Astrocyte (in vitro differentiated cells and primary cell): Measurements from ENCODE around the gene CLASP1. TPM values are rescaled to one million over a fixed set of nuclear protein-coding genes. Genes with fewer than 3 reads are reported as not detected.

Experiments used
- DNase-seq: peaks from one replicate; pipeline ENCODE4 v3.0.0-alpha.2; 2010; ENCODE audit warnings: low read depth
- FAIRE-seq: peaks from 2 replicates; lab custom pipeline; 2011; peaks lifted over from hg19 to GRCh38; lab: Jason Lieb, UNC
- H2AFZ ChIP-seq: 2 replicates; pipeline ENCODE4 v1.6.0; 2012; ENCODE audit warnings: low read depth, low read length, inconsistent platforms
- H3K27ac ChIP-seq: 2 replicates; pipeline ENCODE4 v1.5.1; 2011; ENCODE audit warnings: low read depth, low read length, inconsistent platforms
- H3K27me3 ChIP-seq: 2 replicates; pipeline ENCODE4 v1.6.0; 2011; ENCODE audit warnings: low read length, inconsistent platforms; ENCODE audit not compliant: insufficient read depth
- H3K36me3 ChIP-seq: 2 replicates; pipeline ENCODE4 v1.5.1; 2011; ENCODE audit warnings: low read length, inconsistent platforms; ENCODE audit not compliant: insufficient read depth
- H3K4me1 ChIP-seq: 2 replicates; pipeline ENCODE4 v1.5.1; 2011; ENCODE audit warnings: low read length, inconsistent platforms; ENCODE audit not compliant: insufficient read depth
- H3K4me2 ChIP-seq: 2 replicates; pipeline ENCODE4 v1.6.0; 2012; ENCODE audit warnings: low read length, inconsistent platforms
- H3K4me3 ChIP-seq: 2 replicates; pipeline ENCODE4 v1.5.1; 2011; ENCODE audit warnings: low read depth, mild to moderate bottlenecking, low read length, inconsistent platforms; ENCODE audit not compliant: insufficient read depth
- H3K79me2 ChIP-seq: 2 replicates; pipeline ENCODE4 v1.6.0; 2012; ENCODE audit warnings: mild to moderate bottlenecking, low read length, inconsistent platforms; ENCODE audit not compliant: insufficient read depth
- H3K9ac ChIP-seq: 2 replicates; pipeline ENCODE4 v1.6.0; 2012; ENCODE audit warnings: mild to moderate bottlenecking, low read length, inconsistent platforms
- H3K9me3 ChIP-seq: 2 replicates; pipeline ENCODE4 v1.5.1; 2012; ENCODE audit warnings: low read depth, mild to moderate bottlenecking, low read length, inconsistent platforms; ENCODE audit not compliant: insufficient read depth
- H4K20me1 ChIP-seq: 2 replicates; pipeline ENCODE4 v1.6.0; 2012; ENCODE audit warnings: low read length, inconsistent platforms; ENCODE audit not compliant: insufficient read depth
- H3K27ac Mint-ChIP-seq: one replicate; pipeline ENCODE4 v1.8.0; 2021; ENCODE audit warnings: mild to moderate bottlenecking, mixed read lengths; ENCODE audit not compliant: unreplicated experiment
- H3K27me3 Mint-ChIP-seq: one replicate; pipeline ENCODE4 v1.8.0; 2021; ENCODE audit warnings: low read depth, mixed read lengths; ENCODE audit not compliant: unreplicated experiment
- H3K36me3 Mint-ChIP-seq: one replicate; pipeline ENCODE4 v1.8.0; 2021; ENCODE audit warnings: low read depth, mixed read lengths; ENCODE audit not compliant: unreplicated experiment
- H3K4me1 Mint-ChIP-seq: one replicate; pipeline ENCODE4 v1.8.0; 2021; ENCODE audit warnings: low read depth, mixed read lengths; ENCODE audit not compliant: unreplicated experiment
- H3K4me3 Mint-ChIP-seq: one replicate; pipeline ENCODE4 v1.8.0; 2021; ENCODE audit warnings: mild to moderate bottlenecking, moderate library complexity, mixed read lengths; ENCODE audit not compliant: unreplicated experiment
- H3K9me3 Mint-ChIP-seq: one replicate; pipeline ENCODE4 v1.8.0; 2021; ENCODE audit warnings: mild to moderate bottlenecking, mixed read lengths; ENCODE audit not compliant: unreplicated experiment
- EZH2 ChIP-seq: IDR thresholded peaks from 2 replicates; pipeline ENCODE4 v1.6.1; 2012; ENCODE audit warnings: mild to moderate bottlenecking, low read length, inconsistent platforms; ENCODE audit not compliant: insufficient read depth
- total RNA-seq: library from RNA; stranded (reverse); gene quantifications from 2 replicates; pipeline ENCODE4 v1.2.1, GENCODE V29; 2021
- TF ChIP-seq, protein P1 (sequence below): IDR thresholded peaks from 2 replicates; pipeline ENCODE4 v1.5.1; 2011; ENCODE audit warnings: low read depth, mild to moderate bottlenecking, inconsistent platforms, low read length, moderate library complexity; ENCODE audit not compliant: insufficient read depth

Gene CLASP1
- total RNA-seq, 1 donor from 2014 or later = 56.7 TPM

DNA sequence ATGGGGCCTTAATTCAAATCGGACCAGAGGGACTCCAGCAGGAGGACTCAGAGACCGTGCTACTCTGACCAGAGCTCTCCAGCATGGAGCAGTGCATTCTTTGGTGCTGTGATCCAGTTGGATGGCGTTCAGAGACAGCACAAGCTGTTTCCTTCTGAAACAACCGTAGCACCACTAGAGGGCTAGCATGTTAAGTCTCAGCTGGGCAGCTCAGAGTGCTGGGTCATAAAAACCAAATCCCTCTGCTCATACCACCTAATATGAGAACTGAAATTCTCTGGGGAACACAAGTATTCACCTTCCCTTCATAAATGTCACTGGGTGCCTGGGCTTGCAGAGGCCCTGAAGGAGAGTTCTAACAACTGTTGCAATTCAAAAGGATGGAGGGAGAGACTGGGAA lies 266.5 kb downstream of the CLASP1 start:
- Mint-ChIP-seq H3K27ac (no peak overlapping the region), H3K27me3 (no peaks in the 10 kb centered on the region), H3K36me3 (peaks cover 22% of the 10 kb centered on the region), H3K4me1 (peaks cover 26% of the 10 kb centered on the region), H3K9me3 (no peaks in the 10 kb centered on the region), H3K4me3 (no peak overlapping the region)
- DNase-seq (no peak), FAIRE-seq (peak; percentile 13)
- Histone ChIP-seq H3K4me3 (no peak overlapping the region), H3K36me3 (peaks cover 10% of the 10 kb centered on the region), H3K27me3 (no peaks in the 10 kb centered on the region), H3K79me2 (no peaks in the 10 kb centered on the region), H3K9me3 (no peaks in the 10 kb centered on the region), H3K27ac (no peak overlapping the region), H3K9ac (no peak overlapping the region), H2AFZ (no peak overlapping the region), H4K20me1 (peaks cover 3% of the 10 kb centered on the region), H3K4me1 (peaks cover 7% of the 10 kb centered on the region), H3K4me2 (no peak overlapping the region)
- TF ChIP-seq, protein P1, sequence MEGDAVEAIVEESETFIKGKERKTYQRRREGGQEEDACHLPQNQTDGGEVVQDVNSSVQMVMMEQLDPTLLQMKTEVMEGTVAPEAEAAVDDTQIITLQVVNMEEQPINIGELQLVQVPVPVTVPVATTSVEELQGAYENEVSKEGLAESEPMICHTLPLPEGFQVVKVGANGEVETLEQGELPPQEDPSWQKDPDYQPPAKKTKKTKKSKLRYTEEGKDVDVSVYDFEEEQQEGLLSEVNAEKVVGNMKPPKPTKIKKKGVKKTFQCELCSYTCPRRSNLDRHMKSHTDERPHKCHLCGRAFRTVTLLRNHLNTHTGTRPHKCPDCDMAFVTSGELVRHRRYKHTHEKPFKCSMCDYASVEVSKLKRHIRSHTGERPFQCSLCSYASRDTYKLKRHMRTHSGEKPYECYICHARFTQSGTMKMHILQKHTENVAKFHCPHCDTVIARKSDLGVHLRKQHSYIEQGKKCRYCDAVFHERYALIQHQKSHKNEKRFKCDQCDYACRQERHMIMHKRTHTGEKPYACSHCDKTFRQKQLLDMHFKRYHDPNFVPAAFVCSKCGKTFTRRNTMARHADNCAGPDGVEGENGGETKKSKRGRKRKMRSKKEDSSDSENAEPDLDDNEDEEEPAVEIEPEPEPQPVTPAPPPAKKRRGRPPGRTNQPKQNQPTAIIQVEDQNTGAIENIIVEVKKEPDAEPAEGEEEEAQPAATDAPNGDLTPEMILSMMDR = peak; percentile 6
- TF ChIP-seq EZH2 = no peak

DNA sequence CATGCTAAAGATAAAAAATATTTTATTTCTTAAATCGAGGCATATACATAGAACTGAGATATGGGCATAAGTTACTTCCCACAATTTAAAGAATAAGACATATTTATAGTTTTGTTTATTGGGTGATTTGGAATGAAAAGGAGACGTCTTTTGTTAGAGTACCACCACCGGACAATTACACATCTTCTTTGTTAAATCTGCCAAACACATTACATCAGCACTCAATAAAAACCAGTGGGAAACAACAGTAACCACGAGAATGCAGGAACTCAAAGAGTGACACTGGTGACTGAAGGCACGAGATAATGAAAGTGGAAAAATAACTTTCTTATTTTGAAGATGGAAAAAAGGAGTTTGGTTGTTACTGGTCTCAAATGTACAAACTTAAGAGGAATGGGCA lies 271.6 kb downstream of the CLASP1 start:
- Histone ChIP-seq H3K27ac (peak overlapping the region; percentile 34), H2AFZ (no peak overlapping the region), H3K9me3 (no peaks in the 10 kb centered on the region), H3K36me3 (peaks cover 8% of the 10 kb centered on the region), H3K27me3 (no peaks in the 10 kb centered on the region), H4K20me1 (no peaks in the 10 kb centered on the region), H3K4me2 (no peak overlapping the region), H3K79me2 (no peaks in the 10 kb centered on the region), H3K9ac (no peak overlapping the region), H3K4me1 (peaks cover 4% of the 10 kb centered on the region), H3K4me3 (no peak overlapping the region)
- Mint-ChIP-seq H3K4me1 (peaks cover 12% of the 10 kb centered on the region), H3K36me3 (peaks cover 39% of the 10 kb centered on the region), H3K4me3 (no peak overlapping the region), H3K27ac (peak overlapping the region; percentile 53), H3K27me3 (no peaks in the 10 kb centered on the region), H3K9me3 (peaks cover 6% of the 10 kb centered on the region)
- no peak for FAIRE-seq
- DNase-seq = peak; percentile 47
- TF ChIP-seq EZH2 = no peak
- TF ChIP-seq, protein P1 = no peak

DNA sequence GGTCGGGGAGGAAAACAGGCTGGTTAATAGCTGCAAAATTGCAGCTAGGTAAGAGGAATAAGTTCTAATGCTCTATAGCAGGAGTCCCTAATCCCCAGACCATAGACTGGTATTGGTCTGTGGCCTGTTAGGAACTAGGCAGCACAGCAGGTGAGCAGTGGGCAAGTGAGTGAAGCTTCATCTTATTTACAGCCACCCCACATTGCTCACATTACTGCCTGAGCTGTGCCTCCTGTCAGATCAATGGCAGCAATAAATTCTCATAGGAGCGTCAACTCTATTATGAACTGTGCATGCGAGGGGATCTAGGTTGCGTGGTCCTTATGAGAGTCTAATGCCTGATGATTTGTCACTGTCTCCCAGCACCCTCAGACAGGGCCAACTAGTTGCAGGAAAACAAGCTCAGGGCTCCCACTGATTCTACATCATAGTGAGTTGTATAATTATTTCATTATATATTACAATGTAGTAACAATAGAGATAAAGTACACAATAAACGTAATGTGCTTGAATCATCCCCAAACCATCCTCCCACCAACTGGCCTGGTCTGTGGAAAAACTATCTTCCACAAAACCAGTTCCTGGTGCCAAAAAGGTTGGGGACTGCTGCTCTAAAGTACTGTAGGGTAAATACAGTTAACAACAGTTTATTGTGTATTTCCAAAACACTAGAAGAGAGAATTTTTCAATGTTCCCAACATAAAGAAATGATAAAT lies 272.6 kb downstream of the CLASP1 start:
- Histone ChIP-seq H3K79me2 (no peaks in the 10 kb centered on the region), H3K9ac (no peak overlapping the region), H4K20me1 (no peaks in the 10 kb centered on the region), H3K9me3 (no peaks in the 10 kb centered on the region), H3K27ac (no peak overlapping the region), H3K4me1 (peaks cover 4% of the 10 kb centered on the region), H3K36me3 (peaks cover 8% of the 10 kb centered on the region), H2AFZ (no peak overlapping the region), H3K4me2 (no peak overlapping the region), H3K4me3 (no peak overlapping the region), H3K27me3 (no peaks in the 10 kb centered on the region)
- DNase-seq = peak; percentile 43
- H3K36me3 Mint-ChIP-seq = peaks cover 34% of the 10 kb centered on the region
- TF ChIP-seq EZH2 = no peak
- TF ChIP-seq, protein P1 = no peak
- peaks cover 12% of the 10 kb centered on the region for H3K4me1 Mint-ChIP-seq
- no peak overlapping the region for H3K4me3 Mint-ChIP-seq
- peak overlapping the region; percentile 37 for H3K27ac Mint-ChIP-seq
- FAIRE-seq = no peak
- H3K27me3 Mint-ChIP-seq = no peaks in the 10 kb centered on the region
- peaks cover 6% of the 10 kb centered on the region for H3K9me3 Mint-ChIP-seq
